Measurements from ENCODE around the gene FAU.

FAU gene

GRCh38 chr11:65107751-65108468 lies 14.0 kb downstream of the FAU start:
- DNase-seq (ENCODE audit: low spot score): no peak

- DNase-seq (ENCODE audit: low spot score): no peak
Measured at GRCh38 chr11:65107078-65107477, 14.9 kb downstream of the FAU start.

- no peak for DNase-seq (ENCODE audit: low spot score)
Measured at GRCh38 chr11:65104628-65105027, 17.3 kb downstream of the FAU start.

GRCh38 chr11:65103476-65103875 lies 18.5 kb downstream of the FAU start:
- no peak for DNase-seq (ENCODE audit: low spot score)

GRCh38 chr11:65102142-65103095 lies 19.5 kb downstream of the FAU start:
- no peak for DNase-seq (ENCODE audit: low spot score)

GRCh38 chr11:65100674-65101350 lies 21.1 kb downstream of the FAU start:
- no peak for DNase-seq (ENCODE audit: low spot score)

- DNase-seq (ENCODE audit: low spot score): no peak
Measured at GRCh38 chr11:65096926-65097325, 25.0 kb downstream of the FAU start.

GRCh38 chr11:65095974-65096806 lies 25.7 kb downstream of the FAU start, which contains the start of gene VPS51:
TSS of gene VPS51 (plus strand) at chr11:65096214. CDS start at chr11:65096251, 37 bp downstream.
- DNase-seq (ENCODE audit: low spot score): peak; percentile 96

- no peak for DNase-seq (ENCODE audit: low spot score)
Measured at GRCh38 chr11:65095427-65095826, 26.5 kb downstream of the FAU start.

GRCh38 chr11:65090628-65091027 lies 31.3 kb downstream of the FAU start:
- no peak for DNase-seq (ENCODE audit: low spot score)

GRCh38 chr11:65089621-65090020 lies 32.3 kb downstream of the FAU start:
- DNase-seq (ENCODE audit: low spot score): no peak

GRCh38 chr11:65087827-65088226 lies 34.1 kb downstream of the FAU start:
- no peak for DNase-seq (ENCODE audit: low spot score)

GRCh38 chr11:65087216-65087615 lies 34.7 kb downstream of the FAU start:
- DNase-seq (ENCODE audit: low spot score): no peak

GRCh38 chr11:65086809-65087208 lies 35.1 kb downstream of the FAU start:
- no peak for DNase-seq (ENCODE audit: low spot score)

- DNase-seq (ENCODE audit: low spot score): no peak
Measured at GRCh38 chr11:65085446-65085845, 36.5 kb downstream of the FAU start.

- DNase-seq (ENCODE audit: low spot score): no peak
Measured at GRCh38 chr11:65084598-65085375, 37.1 kb downstream of the FAU start.

GRCh38 chr11:65083834-65084597 lies 37.9 kb downstream of the FAU start, which contains the start of the genes CDCA5 and ZFPL1:
TSS of gene CDCA5 (minus strand) at chr11:65084040. CDS start at chr11:65083978, 62 bp downstream.
TSS of gene ZFPL1 (plus strand) at chr11:65084222. CDS start at chr11:65084699, 477 bp downstream.
- peak; percentile 99 for DNase-seq (ENCODE audit: low spot score)

- no peak for DNase-seq (ENCODE audit: low spot score)
Measured at GRCh38 chr11:65083134-65083833, 38.6 kb downstream of the FAU start.

- DNase-seq (ENCODE audit: low spot score): no peak
Measured at GRCh38 chr11:65078786-65079342, 43.1 kb downstream of the FAU start.

All from iPS-NIHi11 (cell line).